NCI-H2029 treated with DMSO at 0.1 percent for 48 hours (cell line): Measurements from ENCODE around the gene CAMK1D.

ENCODE experiments used
- DNase-seq: peaks from one replicate; lab custom pipeline; 2025; lab: John Stamatoyannopoulos, UW

CAMK1D gene

GRCh38 chr10:12769323-12770044 lies 420.1 kb downstream of the CAMK1D start:
- no peak for DNase-seq

DNA sequence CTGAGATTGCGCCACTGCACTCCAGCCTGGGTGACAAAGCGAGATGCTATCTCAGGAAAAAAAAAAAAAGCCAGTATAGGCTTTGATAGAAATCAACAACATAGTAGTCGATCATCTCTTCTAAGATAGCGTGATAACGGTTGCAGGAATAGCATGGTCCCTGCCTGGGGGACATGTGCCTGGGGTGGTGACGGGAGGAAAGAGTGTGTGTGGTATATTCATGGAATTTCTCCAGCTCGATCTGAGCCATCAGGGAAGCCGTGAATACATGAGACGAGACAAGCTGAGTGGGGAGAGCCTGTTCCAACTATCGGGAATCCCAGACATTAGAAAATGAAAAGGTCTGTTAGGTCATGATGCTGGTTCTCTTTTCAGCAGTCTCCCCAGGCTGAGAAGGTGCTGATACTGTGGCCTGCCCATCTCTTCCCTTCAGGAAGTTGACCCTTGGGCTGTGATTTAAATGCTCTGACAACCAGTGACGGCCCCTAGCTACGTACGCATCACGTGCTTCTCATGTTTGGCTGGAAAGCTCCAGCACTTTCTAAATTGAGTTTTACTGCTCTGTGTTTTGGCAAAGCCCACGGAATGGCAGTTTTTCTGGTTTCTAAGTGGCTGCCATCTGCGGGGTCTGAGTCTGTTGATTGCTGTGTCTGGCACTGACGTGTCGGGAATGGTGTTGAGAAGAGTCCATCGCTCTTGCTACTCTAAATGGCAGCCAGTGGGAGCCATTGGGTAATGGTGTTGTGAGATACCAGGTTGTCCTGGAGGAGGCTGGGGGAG lies 422.8 kb downstream of the CAMK1D start:
- DNase-seq, result no peak

GRCh38 chr10:12772797-12773587 lies 423.6 kb downstream of the CAMK1D start:
- no peak for DNase-seq

DNA sequence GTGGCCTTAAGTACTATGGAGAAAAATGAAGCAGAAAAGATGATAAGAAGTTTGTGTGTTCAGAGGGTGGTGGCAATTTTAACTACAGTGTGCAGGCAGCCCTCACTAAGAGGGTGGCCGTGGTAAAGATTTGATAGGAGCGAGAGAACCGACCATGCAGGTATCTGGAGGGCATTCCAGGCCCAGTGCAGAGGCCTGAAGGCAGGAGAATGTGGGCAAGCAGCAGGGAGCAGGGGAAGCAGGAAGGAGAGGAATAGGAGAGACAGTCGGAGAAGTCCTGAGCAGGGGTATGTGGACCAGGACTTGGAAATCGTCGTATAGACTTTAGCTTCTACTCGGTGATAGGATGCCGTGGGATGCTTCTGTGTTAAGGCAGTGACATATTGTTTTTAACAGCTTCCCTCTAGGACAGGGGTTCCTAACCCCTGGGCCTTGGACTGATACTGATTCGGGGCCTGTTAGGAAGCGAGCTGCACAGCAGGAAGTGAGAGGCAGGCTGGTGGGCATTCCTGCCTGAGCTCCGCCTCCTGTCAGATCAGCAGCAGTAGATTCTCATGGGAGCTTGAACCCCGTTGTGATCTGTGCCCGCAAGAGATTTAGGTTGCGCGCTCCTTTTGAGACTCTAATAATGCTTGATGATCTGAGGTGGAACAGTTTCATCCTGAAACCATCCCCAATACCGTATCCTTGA lies 425.0 kb downstream of the CAMK1D start:
- no peak for DNase-seq

- DNase-seq, result no peak
These were observed 428.7 kb downstream of the CAMK1D start for GRCh38 chr10:12777840-12778585.

DNA sequence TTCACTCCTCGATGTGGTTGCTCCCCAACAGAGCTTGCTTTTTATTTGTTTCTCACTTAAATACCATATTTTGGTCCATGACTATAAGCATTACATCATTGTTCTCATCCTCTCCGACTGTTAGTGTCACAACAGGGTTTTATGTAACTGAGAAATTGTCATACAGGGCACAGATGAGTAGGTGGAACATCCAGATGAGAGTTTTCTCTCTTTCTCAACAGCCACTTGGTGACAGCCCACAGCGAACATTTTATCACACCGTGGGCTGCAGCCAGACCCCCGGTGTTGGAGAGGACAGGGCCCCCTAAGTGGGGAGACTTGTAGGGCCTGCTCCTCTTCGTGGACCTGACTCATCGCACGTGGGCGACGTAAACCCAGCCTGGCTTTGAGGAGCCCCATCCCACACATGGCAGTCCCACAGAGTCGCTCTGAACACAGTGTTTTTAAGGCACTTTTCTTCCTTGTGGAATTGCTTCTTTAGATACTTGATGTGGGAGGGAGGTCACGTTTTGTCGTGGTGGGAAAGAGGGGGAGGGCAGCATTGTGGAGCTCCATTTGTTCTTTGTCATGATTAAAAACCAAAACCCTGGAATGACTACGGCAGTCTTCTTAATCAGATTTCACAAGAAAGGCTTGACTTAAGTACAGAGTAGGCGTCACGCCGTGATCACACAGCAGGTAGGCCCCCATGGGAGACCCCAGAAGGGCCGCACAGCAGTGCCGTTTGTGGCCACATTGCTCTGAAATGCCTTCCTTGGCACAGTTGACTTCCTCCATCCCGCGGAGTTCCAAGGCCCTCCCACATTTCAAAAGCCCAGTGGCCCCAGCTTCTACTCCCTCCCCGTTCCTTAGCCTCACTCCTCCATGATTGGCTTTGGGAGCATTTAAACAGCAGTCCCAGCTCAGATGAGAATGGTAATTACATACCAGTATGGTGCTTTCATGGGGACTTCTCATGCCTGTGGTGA lies 431.6 kb downstream of the CAMK1D start:
- DNase-seq, result no peak

- no peak for DNase-seq
These were observed 432.6 kb downstream of the CAMK1D start for GRCh38 chr10:12781976-12782375.

DNA sequence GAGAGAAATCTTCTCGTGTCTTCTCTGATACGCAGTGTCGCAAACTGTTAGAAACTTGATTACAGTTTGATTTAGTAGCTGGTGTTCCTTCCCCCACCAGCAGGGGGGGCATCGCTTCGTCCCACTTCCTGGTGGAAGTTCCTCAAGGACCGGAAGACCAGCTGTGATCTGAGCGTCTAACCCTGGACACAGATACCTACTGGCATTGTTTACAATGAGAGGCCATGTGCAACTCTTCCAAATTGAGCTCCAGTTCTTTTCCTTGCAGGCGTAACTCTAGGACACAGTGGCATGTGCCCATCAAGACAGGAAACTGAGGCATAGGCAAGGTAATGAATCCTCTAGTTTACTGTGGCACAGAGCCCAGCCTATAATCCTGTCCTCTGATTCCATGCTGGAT lies 433.2 kb downstream of the CAMK1D start:
- peak; percentile 0 for DNase-seq

DNA sequence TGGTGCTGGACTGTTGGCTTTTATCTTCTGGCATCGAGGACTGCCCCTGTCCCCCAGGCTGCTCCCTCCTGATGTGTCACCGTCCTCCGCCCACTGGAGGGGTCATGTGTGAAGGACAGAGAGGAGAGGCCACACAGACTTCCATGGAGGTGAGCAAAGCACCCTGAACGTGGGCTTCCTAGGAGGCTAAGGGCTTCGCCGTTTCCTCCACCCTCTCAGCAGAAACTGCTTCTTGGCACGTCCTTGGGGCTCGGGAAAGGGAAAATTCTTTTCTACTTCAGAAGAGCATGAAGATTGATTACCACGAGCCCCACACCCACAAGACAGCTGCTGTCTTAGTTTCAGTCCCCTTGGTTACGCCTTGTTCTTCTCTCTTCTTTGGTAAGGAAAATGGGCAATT lies 433.9 kb downstream of the CAMK1D start:
- DNase-seq, result no peak

DNA sequence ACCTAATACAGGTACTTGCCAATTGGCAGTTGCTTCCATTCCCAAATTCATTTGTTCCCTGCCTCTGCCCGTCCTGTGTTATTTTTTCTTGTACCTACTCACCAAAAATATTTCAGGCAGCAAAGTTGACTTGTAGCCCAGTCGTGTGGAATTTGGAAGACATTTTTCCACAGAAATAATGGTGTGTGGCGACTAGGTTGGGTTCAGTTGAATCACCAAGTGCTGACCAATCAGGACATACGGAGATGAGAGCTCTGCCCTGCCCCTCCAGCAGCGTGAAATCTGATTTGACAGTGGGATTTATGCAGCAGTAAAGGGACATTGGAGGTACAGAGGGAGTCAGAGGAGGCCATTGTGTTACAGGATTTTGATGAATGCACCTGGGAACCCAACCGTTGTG lies 435.3 kb downstream of the CAMK1D start:
- no peak for DNase-seq

GRCh38 chr10:12785415-12785831 lies 436.1 kb downstream of the CAMK1D start:
- no peak for DNase-seq

DNA sequence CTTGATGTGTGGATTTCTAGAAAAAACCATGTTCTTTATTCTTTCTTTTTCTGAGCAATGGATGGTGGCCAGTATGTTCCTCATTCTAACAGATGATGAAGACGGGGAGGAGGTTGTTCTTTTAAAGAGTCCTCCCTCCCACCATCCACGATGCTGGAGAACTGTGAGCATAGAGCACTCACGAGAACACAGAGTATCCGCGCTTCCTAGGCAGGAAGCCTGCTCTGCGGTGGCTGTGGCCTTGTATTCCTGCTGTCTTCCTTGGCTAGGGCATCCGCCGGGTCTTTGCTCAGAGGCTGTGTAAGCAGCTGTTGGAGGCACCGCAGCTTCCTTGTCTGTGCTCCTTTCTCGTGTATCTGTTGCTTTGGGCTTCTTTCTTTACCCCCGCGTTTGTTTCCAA lies 437.9 kb downstream of the CAMK1D start:
- no peak for DNase-seq

DNA sequence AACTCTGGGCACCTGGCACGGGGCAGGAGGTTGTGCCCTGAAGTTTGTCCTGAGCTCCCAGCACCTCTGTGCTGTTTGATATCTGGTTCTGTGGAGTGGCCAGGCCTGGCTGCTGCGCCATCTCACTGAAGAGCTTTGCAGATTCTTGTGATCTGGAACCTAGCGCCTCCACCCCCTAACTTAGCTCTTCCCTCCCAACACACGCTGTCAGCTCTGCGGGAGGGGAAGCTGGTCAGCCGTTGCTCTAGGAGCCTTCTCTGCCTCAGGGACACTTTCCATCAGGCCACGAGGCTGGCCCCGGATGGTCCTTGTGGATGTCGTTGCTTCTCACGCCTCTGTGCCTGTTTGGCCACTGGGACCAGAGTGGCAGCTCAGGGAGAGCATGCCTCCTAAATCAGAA lies 438.9 kb downstream of the CAMK1D start:
- DNase-seq, result no peak

- no peak for DNase-seq
These were observed 440.9 kb downstream of the CAMK1D start for GRCh38 chr10:12790270-12790669.

DNA sequence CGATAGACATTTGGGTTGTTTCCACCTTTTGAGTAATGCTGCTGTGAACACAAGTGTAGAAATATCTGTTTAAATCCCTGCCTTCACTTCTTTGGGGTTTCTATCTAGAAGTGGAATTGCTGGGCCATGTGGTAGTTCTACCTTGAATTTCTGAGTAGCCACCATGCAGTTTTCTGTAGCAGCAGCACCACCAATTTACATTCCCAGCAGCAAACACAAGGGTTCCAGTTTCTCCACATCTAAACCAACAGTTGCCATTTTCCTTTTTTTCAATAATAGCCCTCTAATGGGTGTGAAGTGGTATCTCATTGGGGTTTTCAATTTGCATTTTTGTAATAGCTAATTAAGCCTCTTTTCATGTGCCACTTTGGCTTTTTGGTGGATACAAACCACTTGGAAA lies 442.4 kb downstream of the CAMK1D start:
- no peak for DNase-seq

DNA sequence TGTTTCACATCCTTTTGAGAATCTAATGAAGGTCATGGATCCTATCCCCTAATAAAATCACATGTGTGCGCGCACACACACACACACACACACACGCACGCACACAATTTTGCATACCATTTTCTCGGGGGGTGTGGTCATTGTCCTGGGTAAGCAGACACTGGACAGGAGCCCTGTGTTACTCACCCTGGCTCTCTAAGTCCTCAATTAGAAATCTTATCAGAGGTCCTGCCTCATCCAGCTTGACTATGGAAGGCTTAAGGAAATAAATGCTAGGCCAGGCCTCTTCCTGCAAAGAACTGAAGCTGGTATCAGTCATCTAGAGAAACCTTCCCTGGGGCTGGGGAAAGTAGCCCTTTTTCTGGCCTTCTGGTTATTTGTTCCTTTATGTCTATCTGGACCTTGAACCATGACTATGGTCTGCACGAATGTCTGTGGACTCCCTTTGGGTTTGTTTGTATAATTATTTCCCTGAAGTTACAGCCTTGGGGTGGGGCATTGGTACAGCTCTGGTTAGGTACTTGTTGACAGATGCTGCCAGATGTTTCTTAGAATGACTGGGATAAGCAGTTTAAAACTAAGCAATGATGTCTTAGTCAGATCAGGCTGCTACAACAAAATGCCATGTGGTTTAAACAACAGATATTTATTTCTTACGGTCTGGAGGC lies 443.7 kb downstream of the CAMK1D start:
- no peak for DNase-seq

GRCh38 chr10:12795315-12796110 lies 446.2 kb downstream of the CAMK1D start:
- DNase-seq, result no peak

- no peak for DNase-seq
These were observed 447.2 kb downstream of the CAMK1D start for GRCh38 chr10:12796401-12797160.
